ENCODE results near the gene PCLO.

PCLO gene, protein sequence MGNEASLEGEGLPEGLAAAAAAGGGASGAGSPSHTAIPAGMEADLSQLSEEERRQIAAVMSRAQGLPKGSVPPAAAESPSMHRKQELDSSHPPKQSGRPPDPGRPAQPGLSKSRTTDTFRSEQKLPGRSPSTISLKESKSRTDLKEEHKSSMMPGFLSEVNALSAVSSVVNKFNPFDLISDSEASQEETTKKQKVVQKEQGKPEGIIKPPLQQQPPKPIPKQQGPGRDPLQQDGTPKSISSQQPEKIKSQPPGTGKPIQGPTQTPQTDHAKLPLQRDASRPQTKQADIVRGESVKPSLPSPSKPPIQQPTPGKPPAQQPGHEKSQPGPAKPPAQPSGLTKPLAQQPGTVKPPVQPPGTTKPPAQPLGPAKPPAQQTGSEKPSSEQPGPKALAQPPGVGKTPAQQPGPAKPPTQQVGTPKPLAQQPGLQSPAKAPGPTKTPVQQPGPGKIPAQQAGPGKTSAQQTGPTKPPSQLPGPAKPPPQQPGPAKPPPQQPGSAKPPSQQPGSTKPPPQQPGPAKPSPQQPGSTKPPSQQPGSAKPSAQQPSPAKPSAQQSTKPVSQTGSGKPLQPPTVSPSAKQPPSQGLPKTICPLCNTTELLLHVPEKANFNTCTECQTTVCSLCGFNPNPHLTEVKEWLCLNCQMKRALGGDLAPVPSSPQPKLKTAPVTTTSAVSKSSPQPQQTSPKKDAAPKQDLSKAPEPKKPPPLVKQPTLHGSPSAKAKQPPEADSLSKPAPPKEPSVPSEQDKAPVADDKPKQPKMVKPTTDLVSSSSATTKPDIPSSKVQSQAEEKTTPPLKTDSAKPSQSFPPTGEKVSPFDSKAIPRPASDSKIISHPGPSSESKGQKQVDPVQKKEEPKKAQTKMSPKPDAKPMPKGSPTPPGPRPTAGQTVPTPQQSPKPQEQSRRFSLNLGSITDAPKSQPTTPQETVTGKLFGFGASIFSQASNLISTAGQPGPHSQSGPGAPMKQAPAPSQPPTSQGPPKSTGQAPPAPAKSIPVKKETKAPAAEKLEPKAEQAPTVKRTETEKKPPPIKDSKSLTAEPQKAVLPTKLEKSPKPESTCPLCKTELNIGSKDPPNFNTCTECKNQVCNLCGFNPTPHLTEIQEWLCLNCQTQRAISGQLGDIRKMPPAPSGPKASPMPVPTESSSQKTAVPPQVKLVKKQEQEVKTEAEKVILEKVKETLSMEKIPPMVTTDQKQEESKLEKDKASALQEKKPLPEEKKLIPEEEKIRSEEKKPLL (N-terminal part only)

GRCh38 chr7:83162402-83163256 is at the start of gene PCLO:
Gene PCLO, minus strand, starts transcription at chr7:83162884. Its CDS starts 292 bp downstream, at chr7:83162592.
- no peak for DNase-seq

- DNase-seq, result no peak
Observed at GRCh38 chr7:83211685-83212084, 49.0 kb upstream of the PCLO start.

- DNase-seq, result no peak
Observed at GRCh38 chr7:83210479-83210878, 47.8 kb upstream of the PCLO start.

- DNase-seq, result no peak
Observed at GRCh38 chr7:83204715-83205114, 42.0 kb upstream of the PCLO start.

- DNase-seq, result no peak
Observed at GRCh38 chr7:83201355-83201754, 38.7 kb upstream of the PCLO start.

- no peak for DNase-seq
Observed at GRCh38 chr7:83190659-83191389, 28.1 kb upstream of the PCLO start.

DNA sequence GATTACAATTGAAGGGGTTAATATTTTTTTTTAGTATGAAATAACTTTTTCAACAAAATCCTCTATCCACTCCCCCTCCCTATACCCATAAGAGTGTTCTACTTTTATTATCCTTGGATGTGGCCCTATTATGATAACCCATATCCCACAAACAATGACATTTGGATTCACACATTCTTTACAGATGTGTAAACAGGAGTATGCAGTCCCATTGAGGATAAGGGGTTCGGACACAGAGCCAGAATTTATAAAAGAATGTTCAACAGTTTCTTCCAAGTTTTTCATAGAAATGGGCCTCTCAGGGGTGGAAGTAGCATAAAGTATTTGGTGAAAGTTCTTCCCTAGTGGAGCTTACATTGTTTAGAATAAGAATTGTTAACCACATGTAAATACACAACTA is 16.1 kb upstream of the PCLO start:
- DNase-seq, result no peak

DNA sequence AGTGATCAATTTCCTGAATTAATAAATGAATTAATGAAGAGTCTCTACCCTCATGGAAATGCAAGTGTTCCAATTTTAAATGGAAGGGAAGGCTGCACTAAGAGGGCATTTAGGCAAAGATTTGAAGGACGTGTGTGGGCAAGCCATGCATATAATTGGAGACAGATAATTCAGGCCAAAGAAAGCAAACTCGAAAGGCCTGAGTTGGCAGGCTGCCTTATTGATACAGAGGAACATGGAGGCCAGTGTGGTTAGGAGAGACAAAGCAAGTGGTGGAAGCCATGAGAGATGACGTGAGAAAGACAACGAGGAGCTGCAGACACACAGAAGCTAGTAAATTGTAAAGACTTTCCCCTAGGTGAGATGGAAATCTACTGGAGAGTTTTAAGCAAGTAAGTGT is 15.4 kb upstream of the PCLO start:
- no peak for DNase-seq

DNA sequence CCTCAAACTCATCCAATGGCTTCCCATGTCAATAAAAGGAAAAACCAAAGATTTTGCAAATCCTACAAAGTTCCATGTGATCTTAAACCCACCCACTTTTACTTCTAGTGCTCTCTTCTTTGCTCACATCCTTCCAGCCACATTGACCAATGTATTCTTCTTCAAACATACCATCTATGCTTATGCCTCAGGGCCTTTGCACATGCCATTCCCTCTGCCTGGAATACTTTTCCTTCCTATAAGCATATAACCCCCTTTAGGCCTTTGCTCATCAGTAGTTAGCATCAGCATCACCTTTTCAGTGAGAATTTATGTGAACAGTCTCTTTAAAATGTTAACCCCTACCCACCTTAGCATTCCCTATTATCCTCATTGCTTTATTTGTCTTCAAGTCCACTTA is 11.0 kb upstream of the PCLO start:
- DNase-seq, result no peak

DNA sequence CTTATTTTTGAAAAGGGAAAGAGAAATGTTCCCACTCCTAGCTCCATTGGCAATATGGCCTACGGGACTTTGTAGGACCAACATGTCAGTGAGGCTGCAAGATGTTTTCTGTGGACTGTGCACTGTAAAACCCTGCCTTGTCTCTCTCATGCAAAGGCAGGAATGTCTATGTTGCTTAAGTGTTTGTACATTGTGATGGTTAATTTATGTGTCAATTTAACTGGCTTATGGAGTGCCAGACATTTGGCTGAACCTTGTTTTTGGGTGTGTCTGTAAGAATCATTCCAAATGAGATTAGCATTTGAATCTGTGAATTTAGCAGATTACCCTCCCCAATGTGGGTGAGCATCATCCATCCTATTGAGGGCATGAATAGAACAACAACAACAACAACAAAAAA is 4.1 kb upstream of the PCLO start:
- DNase-seq, result no peak

DNA sequence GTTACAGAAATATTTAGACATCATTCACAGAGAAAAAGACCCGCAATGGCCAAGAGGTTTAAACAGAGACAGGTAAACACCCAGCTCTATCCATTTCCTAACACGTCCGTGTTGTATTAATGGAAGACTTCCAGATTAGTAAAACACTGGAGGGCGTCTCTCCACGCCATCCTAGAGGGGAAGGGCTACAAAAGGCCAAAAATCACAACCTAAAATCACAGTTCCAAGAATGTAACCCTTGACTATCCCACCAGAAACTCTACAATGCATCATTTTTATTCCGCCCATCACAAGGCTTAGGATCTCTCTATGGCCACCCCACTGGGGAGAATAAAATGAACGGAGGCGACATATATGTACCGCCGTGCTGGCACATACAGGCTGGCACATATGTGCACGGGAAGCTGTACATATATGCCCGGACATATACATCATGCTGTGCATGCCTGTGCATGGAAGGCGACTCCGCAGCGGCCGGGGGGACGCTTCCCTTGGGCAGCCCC is 734 bp downstream of the PCLO start:
- no peak for DNase-seq

DNA sequence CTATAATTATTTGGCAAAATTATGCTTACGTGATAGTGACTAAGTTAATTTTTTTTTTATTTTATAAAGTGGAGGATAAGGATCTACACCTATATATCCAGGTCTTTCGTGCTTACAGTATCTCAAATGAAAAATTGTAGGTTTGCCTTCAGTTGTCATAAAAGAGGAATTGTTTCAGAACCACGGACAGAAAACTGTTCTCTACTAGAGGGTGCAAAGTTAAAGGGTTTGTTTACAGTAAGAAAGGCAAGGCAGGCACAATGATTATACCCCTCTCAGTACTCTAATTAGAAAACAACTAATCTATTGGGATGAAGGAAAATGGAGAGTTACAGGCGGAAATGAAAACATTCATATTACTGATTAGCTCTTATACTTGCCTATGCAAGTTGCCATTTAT is 1.5 kb downstream of the PCLO start:
- DNase-seq, result no peak

GRCh38 chr7:83159731-83160130 is 3.0 kb downstream of the PCLO start:
- DNase-seq, result no peak

GRCh38 chr7:83156006-83156405 is 6.7 kb downstream of the PCLO start:
- DNase-seq, result no peak

GRCh38 chr7:83155407-83155806 is 7.3 kb downstream of the PCLO start:
- DNase-seq, result no peak

GRCh38 chr7:83153419-83153818 is 9.3 kb downstream of the PCLO start:
- DNase-seq, result no peak

- DNase-seq, result no peak
Observed at GRCh38 chr7:83150310-83150709, 12.4 kb downstream of the PCLO start.

GRCh38 chr7:83149466-83149865 is 13.2 kb downstream of the PCLO start:
- no peak for DNase-seq

DNA sequence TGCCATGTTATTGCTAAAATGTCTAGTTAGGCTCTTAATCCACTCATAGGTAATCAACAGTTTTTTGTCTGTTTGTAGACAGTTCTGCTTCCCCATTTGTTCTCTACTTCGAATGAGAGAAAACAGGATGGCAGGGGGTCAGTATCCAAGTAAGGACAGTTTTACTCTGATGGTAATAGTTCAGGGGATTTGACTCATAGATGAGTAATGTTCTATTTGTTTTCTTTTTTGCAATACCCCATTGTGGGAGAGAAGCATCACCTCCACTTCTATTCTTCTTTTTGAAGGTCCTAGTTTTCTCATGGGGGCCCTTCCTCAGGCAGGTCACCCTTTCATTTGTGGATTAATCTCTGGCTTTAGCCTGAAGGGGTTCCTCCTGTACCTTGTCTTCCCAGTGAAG is 13.9 kb downstream of the PCLO start:
- DNase-seq, result no peak

DNA sequence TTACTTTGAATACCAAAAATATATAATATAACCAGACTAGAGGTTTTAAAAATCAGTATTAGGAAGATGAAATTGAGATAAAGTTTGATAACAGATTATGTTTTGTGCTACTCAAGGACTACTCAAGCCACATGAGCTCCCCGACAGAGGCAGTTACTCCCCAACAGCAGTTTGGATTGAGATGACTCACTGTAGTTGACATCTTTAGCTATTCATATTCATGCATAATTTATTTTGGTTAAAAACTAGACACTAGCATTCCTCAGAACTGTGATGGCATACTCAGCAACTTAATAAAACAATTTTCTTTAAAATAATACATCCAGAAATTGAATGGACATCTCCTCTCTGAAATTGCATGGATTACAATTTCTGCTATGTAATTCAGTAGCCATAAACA is 19.6 kb downstream of the PCLO start:
- DNase-seq, result no peak

DNA sequence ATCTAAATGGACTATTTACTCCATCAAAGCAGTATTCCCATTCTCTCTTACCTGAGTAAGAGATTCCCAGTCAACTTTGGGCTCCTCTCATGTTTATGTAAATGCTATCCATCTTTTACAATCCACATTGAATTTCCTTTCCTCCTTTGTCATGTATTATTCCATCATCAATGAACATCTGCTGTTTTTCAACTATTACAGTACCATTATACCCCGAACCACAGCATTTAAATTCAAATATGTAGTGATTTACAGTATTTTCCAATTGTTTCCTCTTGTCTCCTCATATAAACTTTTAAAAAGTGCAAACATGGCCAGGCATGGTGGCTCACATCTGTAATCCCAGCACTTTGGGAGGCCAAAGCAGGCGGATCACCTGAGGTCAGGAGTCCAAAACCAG is 20.3 kb downstream of the PCLO start:
- DNase-seq, result no peak

Data from AML-193 (cell line).